HG02623 (cell line): ENCODE data around the gene PKHD1.
A peak's percentile ranks its signal among the peaks of the same experiment; 100 is the strongest.

Source experiments
- ATAC-seq: cut with Tn5 transposase; IDR thresholded peaks from one replicate; pipeline ENCODE4 v1.9.1; 2021; ENCODE audit warnings: moderate library complexity; ENCODE audit not compliant: unreplicated experiment

The PKHD1 gene

GRCh38 chr6:51725155-51725554 is 362.3 kb downstream of the PKHD1 start:
- ATAC-seq, result no peak

GRCh38 chr6:51720327-51720726 is 367.1 kb downstream of the PKHD1 start:
- ATAC-seq, result no peak

GRCh38 chr6:51719297-51719696 is 368.1 kb downstream of the PKHD1 start:
- no peak for ATAC-seq

GRCh38 chr6:51718533-51718932 is 368.9 kb downstream of the PKHD1 start:
- ATAC-seq, result no peak

GRCh38 chr6:51717477-51717876 is 369.9 kb downstream of the PKHD1 start:
- no peak for ATAC-seq

GRCh38 chr6:51711876-51712275 is 375.5 kb downstream of the PKHD1 start:
- ATAC-seq, result no peak

GRCh38 chr6:51706086-51706485 is 381.3 kb downstream of the PKHD1 start:
- no peak for ATAC-seq

- ATAC-seq, result no peak
These were observed 382.4 kb downstream of the PKHD1 start for GRCh38 chr6:51704932-51705540.

- ATAC-seq, result no peak
These were observed 384.6 kb downstream of the PKHD1 start for GRCh38 chr6:51702851-51703250.

GRCh38 chr6:51684603-51685002 is 402.8 kb downstream of the PKHD1 start:
- ATAC-seq, result no peak

GRCh38 chr6:51684038-51684437 is 403.4 kb downstream of the PKHD1 start:
- no peak for ATAC-seq

- peak; percentile 85 for ATAC-seq
These were observed 408.4 kb downstream of the PKHD1 start for GRCh38 chr6:51678905-51679620.

GRCh38 chr6:51678274-51678673 is 409.1 kb downstream of the PKHD1 start:
- no peak for ATAC-seq

- ATAC-seq, result no peak
These were observed 411.5 kb downstream of the PKHD1 start for GRCh38 chr6:51675922-51676275.

GRCh38 chr6:51675020-51675921 is 412.1 kb downstream of the PKHD1 start:
- ATAC-seq, result no peak

- no peak for ATAC-seq
These were observed 423.9 kb downstream of the PKHD1 start for GRCh38 chr6:51663525-51663924.

GRCh38 chr6:51660767-51661166 is 426.6 kb downstream of the PKHD1 start:
- no peak for ATAC-seq

GRCh38 chr6:51657491-51657890 is 429.9 kb downstream of the PKHD1 start:
- no peak for ATAC-seq

GRCh38 chr6:51655517-51655916 is 431.9 kb downstream of the PKHD1 start:
- no peak for ATAC-seq

- no peak for ATAC-seq
These were observed 432.8 kb downstream of the PKHD1 start for GRCh38 chr6:51654647-51655046.

GRCh38 chr6:51651132-51651817 is 436.1 kb downstream of the PKHD1 start:
- no peak for ATAC-seq
